Activated CD4-positive, alpha-beta T cell treated with anti-CD3 and anti-CD28 coated beads, Interleukin-2, amount 50 U/mL, for 48 hours (primary cell): Measurements from ENCODE around the gene MRPL33.
A peak's percentile ranks its signal among the peaks of the same experiment; 100 is the strongest.

ENCODE experiments used
- DNase-seq, 2 experiments: peaks; one replicate each; pipeline ENCODE4 v3.0.0-alpha.2; 2020

MRPL33 gene

GRCh38 chr2:27779417-27780055 lies 8.0 kb downstream of the MRPL33 start:
- DNase-seq: no peak

DNA sequence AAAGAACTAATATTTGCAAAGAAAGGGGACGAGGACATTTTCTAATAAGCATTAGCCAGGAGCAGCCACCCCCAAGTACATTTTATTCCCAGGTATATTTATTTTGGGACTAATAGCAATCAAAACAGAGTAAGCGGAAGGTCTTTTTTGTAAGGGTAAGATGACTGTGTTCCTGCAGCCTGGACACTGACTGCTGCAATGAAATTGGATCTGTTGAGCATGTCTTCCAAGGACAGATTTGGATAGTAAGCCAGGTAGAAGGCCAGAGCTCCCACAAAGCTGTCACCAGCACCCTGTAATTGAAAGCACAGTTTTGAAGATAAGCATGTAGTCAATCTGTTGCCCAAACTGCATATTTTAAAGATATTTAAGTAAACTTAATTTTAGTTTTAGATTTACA lies 10.0 kb downstream of the MRPL33 start:
- DNase-seq: no peak

DNA sequence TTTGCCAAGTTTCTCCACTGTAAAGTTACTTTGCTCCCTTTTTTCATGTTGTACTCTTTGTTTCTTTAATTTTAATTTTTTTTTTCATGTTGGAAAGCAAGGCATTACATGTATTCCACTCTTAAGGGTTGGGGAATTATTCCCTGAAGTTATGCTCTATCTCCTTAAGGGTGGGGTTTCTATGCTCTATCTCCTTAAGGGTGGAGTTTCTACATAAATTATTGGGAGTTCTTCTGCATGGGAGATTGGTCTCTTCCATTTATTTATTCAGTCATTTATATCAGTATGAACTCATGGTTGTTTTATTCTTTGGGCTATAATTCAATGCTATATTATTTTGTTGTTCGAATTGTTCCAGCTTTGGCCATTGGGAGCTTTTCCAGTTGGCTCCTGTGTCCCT lies 11.2 kb downstream of the MRPL33 start:
- no peak for DNase-seq

DNA sequence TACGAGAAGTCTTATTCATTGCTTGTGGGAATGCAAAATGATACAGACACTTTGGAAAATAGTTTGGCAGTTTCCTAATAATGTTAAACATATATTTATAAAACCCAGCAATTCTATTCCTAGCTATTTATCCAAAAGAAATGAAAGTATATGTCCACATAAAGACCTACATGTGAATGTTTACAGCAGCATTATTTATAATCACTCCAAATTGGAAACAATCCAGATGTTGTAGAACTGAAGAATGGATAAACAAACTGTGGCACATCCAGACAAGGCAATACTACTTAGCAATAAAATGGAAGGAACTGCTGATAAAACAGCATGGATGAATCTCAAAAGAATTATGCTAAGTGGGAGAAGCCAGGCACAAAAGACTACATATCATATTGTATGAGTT lies 19.3 kb downstream of the MRPL33 start:
- no peak for DNase-seq

DNA sequence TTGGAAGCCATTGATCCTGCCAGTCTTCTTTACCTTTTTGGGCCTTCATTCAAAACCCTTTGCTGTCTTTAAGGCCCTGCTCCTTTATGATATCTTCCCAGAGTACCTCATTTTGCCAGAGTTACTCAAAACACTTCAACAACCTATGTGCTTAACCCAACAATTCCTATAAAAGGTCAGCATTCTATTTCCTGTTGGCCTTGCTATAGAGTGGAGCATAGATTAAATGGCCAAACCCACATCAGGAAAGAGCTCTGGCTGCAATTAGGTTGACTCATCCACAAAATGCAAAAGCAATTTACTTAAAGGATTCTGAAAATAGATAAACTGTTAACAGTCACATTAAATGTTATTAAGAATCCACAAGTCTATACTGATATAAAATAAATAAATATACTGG lies 21.2 kb downstream of the MRPL33 start:
- DNase-seq: no peak

DNA sequence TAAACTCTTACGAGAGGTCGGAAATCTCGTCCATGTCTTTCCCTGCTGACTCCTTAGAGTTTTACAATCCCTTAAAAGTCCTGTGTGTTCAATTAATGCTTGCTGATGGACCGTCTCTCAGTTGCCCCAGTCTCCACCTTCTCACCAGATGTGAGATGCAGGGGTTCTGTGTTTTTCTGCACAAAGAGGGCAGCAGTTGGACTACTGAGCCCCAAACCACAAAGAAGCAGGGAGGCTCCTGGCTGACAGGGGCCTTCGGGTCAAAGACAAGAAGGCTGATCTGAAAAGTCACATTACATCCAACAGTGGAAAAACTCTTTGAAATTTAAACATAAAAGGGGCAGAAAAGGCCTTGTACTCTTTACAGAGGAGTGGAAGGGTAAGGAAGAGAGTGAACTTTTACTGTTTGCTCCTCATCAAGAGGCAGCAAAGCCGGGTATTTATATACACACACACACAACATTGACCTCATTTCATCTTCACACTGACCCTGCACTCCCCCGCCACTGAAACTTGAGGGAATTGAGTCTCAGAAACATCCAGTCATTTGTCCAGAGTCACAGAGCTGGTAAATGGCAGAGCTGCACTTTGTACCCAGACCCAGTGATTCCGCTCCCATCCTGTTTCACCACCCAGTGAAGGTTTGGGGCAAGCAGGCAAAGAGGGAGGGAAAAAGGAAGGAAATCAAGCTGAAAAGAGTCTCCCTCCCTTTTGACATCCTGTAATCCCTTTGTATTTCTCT lies 23.7 kb downstream of the MRPL33 start:
- no peak for DNase-seq

DNA sequence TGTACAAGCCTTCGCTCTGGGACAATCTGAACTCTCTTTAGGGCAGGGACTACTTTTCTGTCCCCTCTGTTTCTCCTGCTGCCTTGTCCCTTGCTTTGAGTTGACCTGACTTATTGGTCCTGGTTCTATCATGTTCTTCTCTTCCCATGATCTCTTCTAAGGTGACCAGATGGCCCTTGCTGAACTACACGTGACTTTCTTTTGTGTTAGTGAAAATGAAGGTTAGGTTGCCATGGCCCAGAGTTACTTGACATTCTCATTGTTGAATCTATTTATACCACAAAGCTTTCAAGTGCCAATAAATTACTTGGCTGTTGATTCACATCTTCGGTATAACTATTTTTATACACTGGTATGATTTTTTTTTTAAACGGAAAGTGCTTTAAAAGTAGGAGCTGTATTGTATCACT lies 24.4 kb downstream of the MRPL33 start:
- DNase-seq: no peak

DNA sequence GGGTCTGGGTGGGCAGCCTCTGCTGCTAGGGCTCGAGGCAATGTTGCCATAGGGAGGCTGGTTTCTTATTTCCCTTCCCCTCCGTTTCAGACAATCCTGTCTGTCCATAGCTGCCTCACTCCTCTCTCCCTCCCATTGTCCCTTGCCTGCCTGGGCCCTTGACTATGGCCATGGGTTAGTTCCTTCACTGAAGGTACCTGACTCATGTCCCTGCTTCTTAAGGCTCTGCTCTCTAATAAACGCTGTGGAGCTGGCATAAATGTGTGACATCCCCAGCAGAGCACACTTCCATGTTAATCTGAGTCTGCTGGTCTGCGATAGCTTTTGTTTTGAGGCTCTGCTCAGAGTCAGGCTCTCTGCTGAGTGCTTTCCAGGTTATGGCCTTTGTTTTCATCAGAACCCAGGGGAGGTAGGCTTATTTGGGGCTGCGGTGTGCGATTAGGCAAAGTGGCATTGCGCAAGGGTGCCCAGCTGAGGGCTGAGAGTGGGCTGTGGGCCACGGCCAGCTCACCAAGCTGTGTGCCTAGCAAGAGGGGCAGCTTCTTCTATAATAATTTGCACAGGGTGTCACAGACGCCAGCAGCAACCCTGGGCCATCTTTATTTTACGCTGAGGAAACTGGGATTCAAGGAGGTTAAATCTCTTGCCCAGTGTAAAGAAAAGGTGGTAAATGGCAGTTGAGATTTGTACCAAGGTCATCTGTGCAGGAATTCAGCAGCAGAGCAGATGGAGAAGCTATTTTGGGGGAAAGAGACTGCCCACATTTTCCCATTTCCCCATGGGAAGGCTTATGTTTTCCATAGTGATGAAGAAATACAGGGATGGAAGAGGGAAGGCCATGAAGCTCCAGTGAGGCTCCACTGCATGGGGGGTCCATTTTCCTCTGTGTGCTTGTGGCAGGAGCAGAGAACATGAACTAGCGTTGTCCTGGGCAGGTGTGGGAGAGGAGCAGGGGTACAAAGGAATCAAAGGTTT lies 25.6 kb downstream of the MRPL33 start:
- DNase-seq: no peak

DNA sequence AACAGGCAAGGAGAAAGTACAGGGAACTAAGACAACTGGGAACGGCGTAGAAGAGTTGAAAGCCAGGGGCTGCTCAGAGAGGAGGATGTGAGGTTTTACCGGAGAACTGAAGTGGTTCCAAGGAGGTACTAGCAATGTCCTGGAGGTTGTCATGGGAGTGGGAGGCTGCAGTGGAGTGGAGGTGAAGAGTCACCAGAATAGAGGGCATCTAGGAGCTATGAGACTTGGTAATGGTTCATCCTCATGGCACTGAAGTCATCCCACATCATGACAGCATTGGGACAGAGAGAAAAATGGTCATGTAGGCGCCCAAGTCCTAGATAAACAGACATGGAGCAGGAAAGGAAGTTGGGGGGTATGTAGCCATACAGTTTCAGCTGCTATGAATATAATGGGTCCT lies 26.3 kb downstream of the MRPL33 start:
- no peak for DNase-seq

- no peak for DNase-seq
These were observed 27.0 kb downstream of the MRPL33 start for GRCh38 chr2:27798486-27798885.

- DNase-seq: no peak
These were observed 27.6 kb downstream of the MRPL33 start for GRCh38 chr2:27798948-27799645.

DNA sequence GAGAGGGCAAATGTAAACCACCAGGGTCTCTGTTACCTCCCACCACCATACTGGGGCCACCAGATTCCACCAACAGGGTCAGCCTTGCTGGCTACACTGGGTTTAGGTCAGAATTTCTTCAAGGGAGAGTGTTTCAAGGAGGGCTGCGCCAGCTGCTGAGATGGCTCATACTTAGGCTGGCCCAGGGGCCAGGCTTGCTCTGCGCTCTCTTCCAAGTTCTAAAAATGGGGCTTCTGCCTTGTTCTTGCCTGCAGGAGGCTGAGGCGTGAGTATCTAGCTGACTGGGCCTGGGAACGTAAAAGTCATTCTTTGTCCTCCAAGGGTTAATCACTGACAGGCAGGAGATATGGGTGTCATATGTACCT lies 28.1 kb downstream of the MRPL33 start:
- no peak for DNase-seq

- DNase-seq: no peak
These were observed 29.3 kb downstream of the MRPL33 start for GRCh38 chr2:27800856-27801255.

- DNase-seq: no peak
These were observed 31.0 kb downstream of the MRPL33 start for GRCh38 chr2:27802547-27802946.

DNA sequence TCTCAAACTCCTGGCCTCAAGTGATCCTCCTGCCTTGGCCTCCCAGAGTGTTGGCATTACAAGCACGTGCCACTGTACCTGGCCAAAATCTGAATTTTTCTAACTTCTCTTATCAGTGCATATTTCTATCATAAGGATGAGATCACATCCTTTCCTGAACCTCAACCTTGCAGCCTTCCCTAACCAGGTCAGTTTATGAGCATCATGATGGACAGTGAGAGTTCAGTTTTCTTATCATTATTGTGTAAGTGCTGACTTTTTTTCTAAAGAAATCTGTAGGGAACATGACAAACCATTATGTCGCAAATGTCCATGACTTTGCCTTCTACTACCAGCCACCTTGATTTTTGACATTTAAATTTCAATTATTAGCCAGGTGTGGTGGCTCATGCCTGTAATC lies 31.5 kb downstream of the MRPL33 start:
- DNase-seq: no peak

GRCh38 chr2:27804146-27804545 lies 32.6 kb downstream of the MRPL33 start:
- no peak for DNase-seq

DNA sequence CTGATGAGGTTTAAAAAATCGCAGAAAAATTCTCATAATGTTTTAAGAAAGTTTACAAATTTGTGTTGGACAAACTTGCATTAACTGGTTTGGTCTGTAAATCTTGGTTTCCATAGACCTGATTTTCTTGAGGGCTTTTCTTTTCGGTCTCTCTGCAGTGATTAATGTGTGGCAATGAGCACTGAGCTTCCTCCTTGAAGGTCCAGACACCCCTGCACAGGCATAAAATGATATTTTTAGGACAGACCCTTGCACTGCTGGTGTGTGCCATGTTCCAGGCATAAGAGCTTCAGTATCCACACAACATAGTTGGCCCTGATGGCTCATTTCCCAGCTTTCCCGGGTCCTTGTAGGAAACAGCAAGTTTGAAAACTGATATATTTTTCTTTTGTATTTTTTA lies 33.7 kb downstream of the MRPL33 start:
- no peak for DNase-seq

- no peak for DNase-seq
These were observed 35.0 kb downstream of the MRPL33 start for GRCh38 chr2:27806311-27807059.

DNA sequence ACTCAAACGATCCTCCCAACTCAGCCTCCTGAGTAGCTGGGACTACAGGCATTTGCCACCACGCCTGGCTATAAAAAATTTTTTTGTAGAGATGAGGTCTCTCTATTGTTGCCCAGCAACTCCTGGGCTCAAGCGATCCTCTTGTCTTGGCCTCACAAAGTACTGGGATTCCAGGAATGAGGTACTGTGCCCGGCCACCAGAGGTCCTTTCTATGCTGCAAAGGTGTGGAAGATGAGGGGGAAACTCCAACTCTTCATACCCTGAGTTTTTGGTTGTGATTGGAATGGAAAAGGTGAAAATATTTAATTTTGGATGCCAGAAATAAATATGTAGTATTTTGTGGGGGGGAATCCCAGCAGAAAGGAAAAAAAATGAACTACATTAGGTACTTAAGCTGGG lies 36.0 kb downstream of the MRPL33 start:
- DNase-seq: peak; percentile 14 to 30

DNA sequence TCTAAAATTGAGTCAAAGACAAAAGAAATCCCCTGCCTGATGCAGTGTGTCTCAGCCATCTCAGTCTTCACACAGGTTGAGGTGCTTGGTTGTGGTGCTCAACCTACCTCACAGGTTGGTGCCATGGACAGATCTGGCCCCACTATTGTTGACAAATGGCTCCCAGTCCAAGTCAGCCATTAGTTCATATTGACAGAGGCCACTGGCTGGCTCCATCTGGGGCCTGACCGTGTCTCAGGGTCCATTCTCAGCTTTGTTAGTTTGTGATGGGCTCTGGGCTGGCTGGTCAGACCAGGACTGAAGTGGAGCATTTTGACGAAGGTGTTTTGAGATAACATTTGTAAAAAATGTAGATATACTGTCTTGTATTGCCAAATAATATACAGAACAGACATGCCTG lies 36.9 kb downstream of the MRPL33 start:
- DNase-seq: no peak

GRCh38 chr2:27808984-27809383 lies 37.5 kb downstream of the MRPL33 start:
- no peak for DNase-seq

DNA sequence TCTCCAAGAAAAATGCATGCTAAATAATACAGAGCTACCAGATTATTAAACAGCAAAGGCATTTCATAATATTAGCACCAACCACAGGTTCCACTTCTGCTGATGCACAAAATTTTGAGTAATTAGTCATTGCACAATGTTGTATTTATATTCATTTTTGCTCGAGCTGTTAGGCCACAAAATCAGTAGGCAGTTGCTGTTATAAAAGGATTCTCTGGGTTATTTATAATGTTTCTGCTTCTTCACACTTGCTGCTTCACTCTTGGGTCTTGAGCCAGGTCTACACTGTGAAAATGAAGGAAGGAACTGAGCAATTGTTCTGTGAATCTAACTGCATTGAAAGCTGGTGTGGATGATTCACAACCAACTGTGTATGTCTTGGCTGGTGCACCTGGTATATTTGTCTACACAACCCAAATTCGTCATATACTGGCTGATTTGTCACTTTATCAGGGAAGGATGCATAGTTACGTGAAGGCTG lies 38.3 kb downstream of the MRPL33 start:
- DNase-seq: no peak
